ENCODE data around the gene FBXO3. TPM values are rescaled to one million over a fixed set of nuclear protein-coding genes. Genes with fewer than 3 reads are reported as not detected.
"Not testable (repeated sequence)": the region's sequence is repeated elsewhere in the genome, so short reads cannot be mapped to it uniquely, and the experiment has no call there.

FBXO3 gene
- total RNA-seq, 2 experiments from 2014 or later: 10.1 to 13.2 TPM

DNA sequence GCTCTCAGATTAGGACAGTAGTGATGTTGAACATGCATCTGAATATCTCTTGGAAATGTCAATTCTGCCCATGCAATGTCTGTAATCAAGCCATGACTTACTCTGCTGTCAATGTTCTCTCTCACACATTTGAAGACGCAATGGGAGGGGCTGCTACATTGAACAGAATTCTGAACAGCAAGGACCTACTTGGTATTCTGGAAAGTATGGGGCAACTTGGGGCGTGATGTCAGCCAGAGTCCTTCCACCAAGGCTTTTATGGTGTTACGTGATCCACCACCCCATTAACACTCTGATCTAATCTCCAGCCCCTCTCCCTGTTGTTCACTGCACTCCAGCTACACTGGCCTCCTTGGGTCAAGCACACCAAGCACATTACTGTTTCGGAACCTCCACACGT lies 31.0 kb downstream of the FBXO3 start:
- Mint-ChIP-seq H3K27me3 (no peaks in the 10 kb centered on the region), H3K27ac (no peak overlapping the region), H3K9me3 (no peaks in the 10 kb centered on the region), H3K4me1 (no peaks in the 10 kb centered on the region), H3K4me3 (no peak overlapping the region), H3K36me3 (no peaks in the 10 kb centered on the region)
- DNase-seq: no peak

DNA sequence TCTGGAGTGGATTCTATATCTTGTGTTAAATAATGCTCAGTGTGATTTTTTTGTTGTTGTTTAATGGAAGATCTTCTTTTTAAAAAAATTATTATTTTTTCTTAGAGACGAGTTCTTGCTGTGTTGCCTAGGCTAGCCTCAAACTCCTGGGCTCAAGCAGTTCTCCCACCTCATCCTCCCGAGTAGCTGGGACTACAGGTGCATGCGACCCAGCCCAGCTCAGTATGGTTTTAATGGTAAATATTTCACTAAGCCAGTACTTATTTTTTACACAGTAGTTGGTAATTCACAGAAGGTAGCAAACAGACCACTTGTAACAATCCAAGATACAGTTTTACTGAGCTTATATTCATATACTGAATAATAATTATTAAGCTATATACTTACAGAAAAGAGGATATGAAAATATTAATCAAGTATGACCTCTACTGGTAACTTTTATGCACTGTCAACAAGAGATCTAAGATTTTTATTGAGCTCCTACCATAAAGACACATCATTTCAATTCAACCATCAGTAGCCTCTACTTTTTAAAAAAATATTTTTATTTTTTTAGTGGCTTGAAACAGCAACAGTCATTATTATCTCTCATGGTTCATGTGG lies 32.0 kb downstream of the FBXO3 start:
- Mint-ChIP-seq H3K27me3 (no peaks in the 10 kb centered on the region), H3K4me1 (peaks cover 2% of the 10 kb centered on the region), H3K4me3 (no peak overlapping the region), H3K36me3 (no peaks in the 10 kb centered on the region), H3K9me3 (no peaks in the 10 kb centered on the region), H3K27ac (no peak overlapping the region)
- DNase-seq: no peak

DNA sequence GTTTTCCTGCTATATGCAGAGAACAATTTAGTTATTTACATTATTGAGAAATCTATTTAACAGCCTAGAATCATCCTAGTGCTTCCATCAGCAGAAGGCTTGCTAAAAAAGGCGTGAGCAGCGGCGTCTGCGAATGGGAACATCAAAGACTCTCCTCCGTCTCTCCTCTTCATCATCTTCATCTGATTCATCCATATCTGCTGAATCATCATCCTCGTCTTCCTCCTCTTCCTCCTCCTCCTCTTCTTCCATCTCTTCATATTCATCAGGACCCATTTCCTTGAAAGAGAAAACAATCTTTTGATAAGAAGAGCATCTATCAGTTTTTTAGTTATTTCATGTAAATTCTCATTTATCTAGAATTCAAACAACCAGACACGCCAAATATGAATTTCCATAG lies 32.5 kb downstream of the FBXO3 start:
- no peak overlapping the region for H3K4me3 Mint-ChIP-seq
- no peaks in the 10 kb centered on the region for H3K9me3 Mint-ChIP-seq
- H3K27ac Mint-ChIP-seq: no peak overlapping the region
- peaks cover 7% of the 10 kb centered on the region for H3K4me1 Mint-ChIP-seq
- H3K36me3 Mint-ChIP-seq: no peaks in the 10 kb centered on the region
- no peaks in the 10 kb centered on the region for H3K27me3 Mint-ChIP-seq
- DNase-seq: no peak

DNA sequence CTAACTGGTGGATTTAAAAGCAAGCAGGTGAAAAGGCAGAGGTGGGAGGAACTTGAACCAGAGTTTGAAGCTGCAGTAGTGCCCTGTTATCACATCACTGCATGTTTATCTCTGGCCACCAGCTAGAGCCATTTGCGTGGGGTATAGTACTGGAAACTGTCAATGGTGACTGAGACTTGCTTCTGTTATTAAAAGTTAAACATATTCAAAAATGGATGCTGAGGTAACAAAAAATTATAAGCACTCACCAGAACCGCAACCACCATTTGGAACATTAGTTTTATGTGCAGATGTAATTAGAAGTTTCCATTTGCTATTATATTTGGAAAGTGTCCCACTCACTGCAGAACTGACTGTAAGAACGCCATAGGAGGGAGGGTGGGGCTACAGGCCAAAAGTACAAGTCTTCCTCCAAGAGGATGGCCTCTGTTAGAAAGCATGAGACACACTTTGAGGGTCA lies 36.9 kb downstream of the FBXO3 start:
- no peak for DNase-seq
- Mint-ChIP-seq H3K4me3 (no peak overlapping the region), H3K4me1 (peaks cover 31% of the 10 kb centered on the region), H3K27me3 (no peaks in the 10 kb centered on the region), H3K9me3 (no peaks in the 10 kb centered on the region), H3K36me3 (peaks cover 17% of the 10 kb centered on the region), H3K27ac (no peak overlapping the region)

DNA sequence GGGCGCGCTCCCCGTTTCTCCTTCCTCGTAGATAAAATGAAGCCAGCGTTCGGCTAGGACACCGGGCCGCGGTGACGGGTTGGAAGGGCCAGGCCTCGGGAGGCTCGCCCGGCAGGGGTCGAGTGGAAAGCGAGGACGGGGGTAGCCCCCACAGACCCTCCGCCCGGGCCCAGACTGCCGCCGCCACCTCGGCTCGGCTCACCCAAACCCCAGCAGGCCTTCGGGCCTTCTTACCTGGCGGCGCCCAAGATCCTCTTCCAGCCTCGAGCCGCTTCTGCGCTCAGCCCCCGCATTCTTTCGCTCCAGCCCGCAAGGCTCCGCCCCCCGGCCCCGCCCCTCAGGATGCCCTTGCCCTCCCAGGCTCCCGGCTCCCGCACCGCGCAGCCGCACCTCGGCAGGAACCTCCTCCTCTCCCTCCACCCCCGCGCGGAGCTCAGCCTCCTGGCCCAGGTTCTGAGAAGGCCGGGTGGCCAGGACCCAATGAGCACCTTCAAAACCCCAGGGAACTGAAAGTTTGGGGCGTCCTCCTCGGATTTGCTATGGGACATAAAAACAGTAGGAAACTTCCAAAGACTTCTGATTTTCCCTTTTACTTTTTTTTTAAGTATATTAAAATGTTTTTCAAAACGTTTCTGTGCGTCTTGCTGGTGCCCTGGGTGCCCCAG lies 38.0 kb downstream of the FBXO3 start, which contains the start of gene CD59:
CD59 (minus strand) TSS at position 276 of the 665 bp plus-strand sequence. CDS start 13,978 bp downstream, outside the sequence.
- H3K4me3 Mint-ChIP-seq: peak within 1 kb of the TSS; percentile 82
- H3K36me3 Mint-ChIP-seq: peaks cover 21% of the 10 kb centered on the region
- no peaks in the 10 kb centered on the region for H3K27me3 Mint-ChIP-seq
- H3K4me1 Mint-ChIP-seq: peaks cover 39% of the 10 kb centered on the region
- peak within 1 kb of the TSS; percentile 85 for H3K27ac Mint-ChIP-seq
- no peaks in the 10 kb centered on the region for H3K9me3 Mint-ChIP-seq
- peak; percentile 91 for DNase-seq

DNA sequence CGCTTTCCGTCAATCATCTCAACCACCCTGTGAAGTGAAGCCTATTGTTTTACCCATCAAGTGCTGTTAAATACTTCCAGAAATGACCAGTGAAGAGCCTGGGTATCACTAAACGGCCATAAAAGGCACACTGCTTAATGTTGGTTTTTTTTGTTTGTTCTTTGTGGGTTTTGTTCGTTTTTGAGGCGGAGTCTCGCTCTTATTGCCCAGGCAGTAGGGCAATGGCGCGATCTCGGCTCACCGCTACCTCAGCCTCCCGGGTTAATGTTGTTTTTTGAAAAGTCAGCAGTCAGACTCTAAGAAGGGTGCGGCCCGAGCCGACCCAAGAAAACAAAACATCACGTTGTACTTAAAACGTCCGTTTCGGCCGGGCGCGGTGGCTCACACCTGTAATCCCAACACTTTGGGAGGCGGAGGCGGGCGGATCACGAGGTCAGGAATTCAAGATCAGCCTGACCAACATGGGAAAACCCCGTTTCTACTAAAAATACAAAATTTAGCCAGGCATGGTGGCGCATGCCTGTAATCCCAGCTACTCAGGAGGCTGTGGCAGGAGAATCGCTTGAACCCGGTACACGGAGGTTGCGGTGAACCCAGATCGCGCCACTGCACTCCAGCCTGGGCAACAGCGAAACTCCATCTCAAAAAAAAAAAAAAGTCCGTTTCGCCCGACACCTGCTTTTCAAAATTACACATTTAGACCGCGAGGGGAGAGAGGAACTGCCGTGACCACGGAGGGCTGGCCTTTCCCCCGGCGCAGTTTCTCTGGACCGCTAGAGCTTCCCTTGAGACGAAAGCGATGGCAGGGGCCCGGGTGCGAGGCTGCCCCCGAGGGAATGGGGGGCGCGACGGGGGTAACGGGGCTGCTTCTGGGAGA lies 38.8 kb downstream of the FBXO3 start:
- Mint-ChIP-seq H3K4me3 (peak overlapping the region; percentile 82), H3K27me3 (no peaks in the 10 kb centered on the region), H3K9me3 (no peaks in the 10 kb centered on the region), H3K36me3 (peaks cover 23% of the 10 kb centered on the region), H3K27ac (peak overlapping the region; percentile 85), H3K4me1 (peaks cover 39% of the 10 kb centered on the region)
- peak; percentile 62 for DNase-seq

DNA sequence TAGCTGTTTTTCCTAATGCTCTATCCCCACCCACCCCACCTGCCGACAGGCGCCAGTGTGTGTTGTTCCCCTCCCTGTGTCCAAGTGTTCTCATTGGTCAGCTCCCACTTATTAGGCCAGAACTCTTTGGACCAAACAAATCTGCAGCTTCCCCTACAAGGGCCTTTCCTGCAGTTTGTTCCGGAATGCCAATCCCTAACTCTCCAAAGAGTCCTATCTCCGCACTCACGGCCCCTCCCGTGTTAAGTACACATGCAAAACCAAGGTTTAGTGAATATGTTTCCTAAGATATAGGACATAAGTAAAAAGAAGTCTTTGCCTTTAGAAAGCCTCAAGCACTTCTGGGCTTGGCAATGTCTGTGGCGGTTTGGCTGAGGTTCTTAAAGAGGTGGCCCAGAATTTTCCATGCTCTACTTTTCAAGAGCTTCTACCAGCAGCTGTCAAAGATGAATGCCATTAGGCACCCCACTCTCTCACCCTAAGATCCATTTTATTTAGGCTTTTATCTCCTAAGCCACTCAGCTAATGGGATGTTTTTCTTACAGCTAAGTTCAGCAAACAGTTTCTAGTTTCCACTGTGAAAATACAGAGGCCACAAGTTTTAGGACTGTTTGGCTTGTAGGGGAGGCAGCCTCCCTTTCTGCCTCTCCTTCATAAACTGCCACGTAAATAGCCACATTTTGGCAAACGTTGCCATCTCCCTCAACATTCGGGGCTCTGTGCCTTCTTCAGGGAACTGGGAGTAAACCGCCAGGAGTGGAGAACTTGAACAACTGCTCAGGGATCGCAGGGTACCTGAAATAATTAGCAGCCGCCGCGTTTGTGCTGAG lies 39.7 kb downstream of the FBXO3 start:
- peak overlapping the region; percentile 82 for H3K4me3 Mint-ChIP-seq
- DNase-seq: no peak
- no peaks in the 10 kb centered on the region for H3K9me3 Mint-ChIP-seq
- peaks cover 23% of the 10 kb centered on the region for H3K36me3 Mint-ChIP-seq
- H3K27ac Mint-ChIP-seq: peak overlapping the region; percentile 85
- no peaks in the 10 kb centered on the region for H3K27me3 Mint-ChIP-seq
- H3K4me1 Mint-ChIP-seq: peaks cover 39% of the 10 kb centered on the region

DNA sequence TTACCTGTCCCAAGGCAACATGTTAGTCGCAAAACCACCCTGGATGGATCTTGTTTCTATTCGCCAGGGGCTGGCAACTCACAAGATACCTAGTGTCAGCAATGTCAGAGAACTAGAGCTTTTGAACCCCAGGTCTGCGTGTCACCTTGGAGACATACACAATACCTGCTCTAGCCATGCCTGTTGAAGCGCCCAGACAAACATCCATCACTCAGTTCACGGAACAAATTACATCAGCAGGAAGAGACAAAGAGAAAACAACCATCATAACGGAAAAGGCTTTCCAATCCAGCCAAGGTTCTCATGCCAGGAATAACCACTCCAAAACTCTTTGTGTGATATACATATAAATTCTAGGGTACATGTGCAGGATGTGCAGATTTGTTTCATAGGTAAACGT lies 40.3 kb downstream of the FBXO3 start:
- H3K27ac Mint-ChIP-seq: no peak overlapping the region
- no peak for DNase-seq
- H3K4me3 Mint-ChIP-seq: peak overlapping the region; percentile 0
- H3K4me1 Mint-ChIP-seq: peaks cover 39% of the 10 kb centered on the region
- H3K36me3 Mint-ChIP-seq: peaks cover 26% of the 10 kb centered on the region
- no peaks in the 10 kb centered on the region for H3K9me3 Mint-ChIP-seq
- H3K27me3 Mint-ChIP-seq: no peaks in the 10 kb centered on the region

DNA sequence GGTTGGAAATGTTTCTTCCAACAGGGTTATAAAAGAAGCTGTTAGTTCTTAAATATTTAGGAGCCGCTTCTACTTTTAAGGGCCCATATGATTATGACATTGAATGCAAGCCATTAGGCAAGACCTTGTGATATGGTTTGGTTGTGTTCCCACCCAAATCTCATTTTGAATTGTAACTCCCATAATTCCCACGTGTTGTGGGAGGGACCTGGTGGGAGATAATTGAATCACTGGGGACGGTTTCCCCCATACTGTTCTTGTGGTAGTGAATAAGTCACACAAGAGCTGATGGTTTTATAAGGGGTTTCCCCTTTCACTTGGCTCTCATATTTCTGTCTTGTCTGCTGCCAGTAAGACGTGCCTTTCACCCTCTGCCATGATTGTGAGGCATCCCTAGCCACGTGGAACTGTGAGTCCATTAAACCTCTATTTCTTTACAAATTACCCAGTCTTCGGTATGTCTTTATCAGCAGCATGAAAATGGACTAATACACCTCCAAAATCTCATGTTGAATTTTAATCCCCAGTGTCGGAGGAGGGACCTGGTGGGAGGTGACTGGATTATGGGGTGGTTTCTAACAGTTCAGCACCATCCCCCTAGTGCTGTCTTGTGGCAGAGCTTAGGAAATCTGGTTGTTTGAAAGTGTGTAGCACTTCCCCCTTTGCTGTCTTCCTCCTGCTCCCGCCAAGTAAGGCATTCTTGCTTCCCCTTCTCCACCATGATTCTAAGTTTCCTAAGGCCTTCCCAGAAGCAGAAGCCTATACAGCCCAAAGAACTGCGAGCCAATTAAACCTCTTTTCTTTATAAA lies 42.4 kb downstream of the FBXO3 start:
- Mint-ChIP-seq H3K4me3 (peak overlapping the region; percentile 27), H3K27me3 (peaks cover 4% of the 10 kb centered on the region), H3K27ac (peak overlapping the region; percentile 80), H3K4me1 (peaks cover 35% of the 10 kb centered on the region), H3K36me3 (peaks cover 33% of the 10 kb centered on the region), H3K9me3 (no peaks in the 10 kb centered on the region)
- peak; percentile 34 for DNase-seq

DNA sequence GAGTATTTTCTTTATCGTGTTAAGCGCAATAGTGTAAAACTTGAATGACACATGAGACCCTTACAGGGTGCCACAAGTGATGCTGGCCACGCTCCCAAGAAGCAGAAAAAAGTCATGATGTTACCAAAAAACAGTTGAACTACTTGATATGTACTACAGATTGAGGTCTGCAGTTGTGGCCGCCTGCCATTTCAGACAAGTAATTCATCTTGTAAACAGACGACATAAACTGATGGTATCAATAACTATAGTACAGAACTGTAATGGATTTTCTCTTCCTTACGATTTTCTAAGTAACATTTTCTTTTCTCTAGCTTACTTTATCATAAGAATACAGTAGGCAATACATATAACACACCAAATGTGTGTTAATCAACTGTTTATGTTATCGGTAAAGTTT lies 43.6 kb downstream of the FBXO3 start:
- no peak for DNase-seq
- no peak overlapping the region for H3K27ac Mint-ChIP-seq
- peaks cover 36% of the 10 kb centered on the region for H3K4me1 Mint-ChIP-seq
- no peaks in the 10 kb centered on the region for H3K9me3 Mint-ChIP-seq
- peaks cover 4% of the 10 kb centered on the region for H3K27me3 Mint-ChIP-seq
- peaks cover 33% of the 10 kb centered on the region for H3K36me3 Mint-ChIP-seq
- H3K4me3 Mint-ChIP-seq: no peak overlapping the region

DNA sequence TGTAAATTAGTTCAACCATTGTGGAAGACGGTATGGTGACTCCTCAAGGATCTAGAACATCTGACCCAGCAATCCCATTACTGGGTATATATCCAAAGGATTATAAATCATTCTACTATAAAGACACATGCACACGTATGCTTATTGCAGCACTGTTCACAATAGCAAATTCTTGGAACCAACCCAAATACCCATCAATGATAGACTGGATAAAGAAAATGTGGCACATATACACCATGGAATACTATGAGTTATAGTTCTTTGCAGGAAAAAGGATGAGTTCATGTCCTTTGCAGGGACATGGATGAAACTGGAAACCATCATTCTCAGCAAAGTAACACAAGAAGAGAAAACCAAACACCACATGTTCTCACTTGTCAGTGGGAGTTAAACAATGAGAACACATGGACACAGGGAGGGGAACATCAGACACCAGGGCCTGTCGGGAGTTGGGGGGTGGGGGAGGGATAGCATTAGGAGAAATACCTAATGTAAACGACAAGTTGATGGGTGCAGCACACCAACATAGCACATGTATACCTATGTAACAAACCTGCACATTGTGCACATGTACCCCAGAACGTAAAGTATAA lies 45.2 kb downstream of the FBXO3 start:
- H3K4me3 Mint-ChIP-seq, DNase-seq, H3K9me3 Mint-ChIP-seq, H3K27me3 Mint-ChIP-seq, H3K27ac Mint-ChIP-seq: not testable (repeated sequence)
- peaks cover 30% of the 10 kb centered on the region for H3K4me1 Mint-ChIP-seq
- H3K36me3 Mint-ChIP-seq: peaks cover 32% of the 10 kb centered on the region

DNA sequence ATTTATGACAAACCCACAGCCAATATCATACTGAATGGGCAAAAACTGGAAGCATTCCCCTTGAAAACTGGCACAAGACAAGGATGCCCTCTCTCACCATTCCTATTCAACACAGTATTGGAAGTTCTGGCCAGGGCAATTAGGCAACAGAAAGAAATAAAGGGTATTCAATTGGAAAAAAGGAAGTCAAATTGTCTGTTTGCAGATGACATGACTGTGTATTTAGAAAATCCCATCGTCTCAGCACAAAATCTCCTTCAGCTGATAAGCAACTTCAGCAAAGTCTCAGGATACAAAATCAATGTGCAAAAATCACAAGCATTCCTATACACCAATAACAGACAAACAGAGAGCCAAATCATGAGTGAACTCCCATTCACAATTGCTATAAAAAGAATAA lies 46.8 kb downstream of the FBXO3 start:
- H3K27me3 Mint-ChIP-seq, H3K27ac Mint-ChIP-seq, DNase-seq, H3K4me3 Mint-ChIP-seq, H3K9me3 Mint-ChIP-seq: not testable (repeated sequence)
- peaks cover 29% of the 10 kb centered on the region for H3K4me1 Mint-ChIP-seq
- H3K36me3 Mint-ChIP-seq: peaks cover 21% of the 10 kb centered on the region

DNA sequence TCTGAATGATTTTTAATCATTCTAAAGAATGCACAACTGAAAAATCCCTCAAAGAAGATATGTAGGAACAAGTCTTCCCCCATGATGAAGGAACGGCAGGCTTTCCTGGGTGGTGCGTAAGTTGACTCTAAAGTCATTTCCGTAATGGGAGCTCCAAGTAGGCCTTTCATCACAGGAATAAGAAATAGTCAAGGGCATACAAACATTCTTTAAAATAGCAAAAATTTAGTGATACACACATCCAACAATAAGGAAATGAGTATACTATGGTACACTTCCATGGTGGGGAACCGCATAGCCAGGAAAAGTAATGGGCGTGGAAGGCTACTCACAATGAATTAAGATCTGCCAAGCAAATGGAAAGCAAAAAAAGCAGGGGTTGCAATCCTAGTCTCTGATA lies 48.8 kb downstream of the FBXO3 start:
- Mint-ChIP-seq H3K27me3 (peaks cover 4% of the 10 kb centered on the region), H3K4me1 (peaks cover 24% of the 10 kb centered on the region), H3K27ac (no peak overlapping the region), H3K4me3 (no peak overlapping the region), H3K36me3 (peaks cover 14% of the 10 kb centered on the region), H3K9me3 (no peaks in the 10 kb centered on the region)
- DNase-seq: no peak

DNA sequence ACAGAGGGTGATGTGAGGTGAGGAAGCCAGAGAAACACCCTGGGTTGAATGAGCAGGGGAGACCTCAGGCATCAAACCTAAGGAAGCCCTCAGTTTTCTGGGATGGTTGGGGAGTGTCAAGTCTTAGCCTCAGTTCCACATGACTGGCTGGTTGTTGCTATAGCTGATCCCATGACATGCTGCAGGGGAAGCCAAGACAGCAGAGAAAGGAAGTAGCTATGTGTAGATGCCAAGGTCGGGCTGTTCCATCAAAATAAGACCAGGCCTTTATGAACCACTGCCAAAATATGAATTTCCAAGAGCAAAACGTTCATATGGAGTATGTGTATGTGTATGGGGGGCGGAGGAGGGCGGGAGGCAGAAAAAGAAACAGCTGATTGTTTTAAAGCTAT lies 49.7 kb downstream of the FBXO3 start:
- Mint-ChIP-seq H3K27me3 (peaks cover 4% of the 10 kb centered on the region), H3K36me3 (peaks cover 19% of the 10 kb centered on the region), H3K27ac (no peak overlapping the region), H3K4me1 (peaks cover 24% of the 10 kb centered on the region), H3K4me3 (no peak overlapping the region), H3K9me3 (no peaks in the 10 kb centered on the region)
- DNase-seq: no peak

Data from activated naive CD8-positive, alpha-beta T cell treated with anti-CD3 and anti-CD28 coated beads for 36 hours (primary cell).